SK-N-SH treated with all-trans-retinoic acid at 6 μM for 48 hours (cell line): Measurements from ENCODE around the gene ESRRA.

Source experiments
- ATAC-seq: fragments of 200-7000 bp; cut with Tn5 transposase; 3 replicates; pipeline ENCODE4 v1.9.1; 2020; ENCODE audit warnings: mild to moderate bottlenecking, moderate library complexity
- ARNTL ChIP-seq: fragments of 450-650 bp; formaldehyde crosslinking; IDR thresholded peaks from 2 replicates; pipeline ENCODE4 v1.5.0; 2020; ENCODE audit warnings: low read depth, mild to moderate bottlenecking, moderate library complexity, borderline replicate concordance
- BACH2 ChIP-seq: fragments of 250-450 bp; sonication (Bioruptor Pico); IDR thresholded peaks from 2 replicates; pipeline ENCODE4 v1.9.0; 2021; ENCODE audit warnings: mild to moderate bottlenecking, borderline replicate concordance
- GLIS3 ChIP-seq: fragments of 250-450 bp; sonication (Bioruptor Pico); IDR thresholded peaks from 2 replicates; pipeline ENCODE4 v1.5.0; 2020; ENCODE audit warnings: mild to moderate bottlenecking, moderate library complexity
- ISL1 ChIP-seq: fragments of 250-450 bp; sonication (Bioruptor Pico); IDR thresholded peaks from 2 replicates; pipeline ENCODE4 v2.1.2; 2022; ENCODE audit warnings: mild to moderate bottlenecking, moderate library complexity
- OSR1 ChIP-seq: fragments of 250-450 bp; sonication (Bioruptor Pico); IDR thresholded peaks from 2 replicates; pipeline ENCODE4 v1.8.0; 2022; ENCODE audit warnings: moderate library complexity, mild to moderate bottlenecking, inconsistent platforms
- POU6F1 ChIP-seq: fragments of 250-450 bp; sonication (Bioruptor Pico); IDR thresholded peaks from 2 replicates; pipeline ENCODE4 v1.8.0; 2021; ENCODE audit warnings: low read depth, mild to moderate bottlenecking, moderate library complexity, borderline replicate concordance
- PPARA ChIP-seq: fragments of 250-450 bp; sonication (Bioruptor Pico); IDR thresholded peaks from 2 replicates; pipeline ENCODE4 v1.5.0; 2020; ENCODE audit warnings: mild to moderate bottlenecking, borderline replicate concordance
- RARB ChIP-seq: fragments of 250-450 bp; sonication (Bioruptor Pico); IDR thresholded peaks from 2 replicates; pipeline ENCODE4 v1.8.0; 2021; ENCODE audit warnings: mild to moderate bottlenecking, moderate library complexity
- SNAI2 ChIP-seq: fragments of 250-450 bp; sonication (Bioruptor Pico); IDR thresholded peaks from 2 replicates; pipeline ENCODE4 v1.5.0; 2020; ENCODE audit warnings: mild to moderate bottlenecking, moderate library complexity
- TCF4 ChIP-seq: fragments of 250-450 bp; sonication (Bioruptor Pico); IDR thresholded peaks from 2 replicates; pipeline ENCODE4 v1.8.0; 2021; ENCODE audit warnings: mild to moderate bottlenecking, moderate library complexity, borderline replicate concordance
- TOX ChIP-seq: fragments of 250-450 bp; sonication (Bioruptor Pico); IDR thresholded peaks from 2 replicates; pipeline ENCODE4 v1.8.0; 2021; ENCODE audit warnings: mild to moderate bottlenecking, moderate library complexity, borderline replicate concordance
- TSHZ2 ChIP-seq: fragments of 250-450 bp; sonication (Bioruptor Pico); IDR thresholded peaks from 2 replicates; pipeline ENCODE4 v1.5.0; 2020; ENCODE audit warnings: mild to moderate bottlenecking, moderate library complexity
- ZC3H10 ChIP-seq: fragments of 250-450 bp; sonication (Bioruptor Pico); IDR thresholded peaks from 2 replicates; pipeline ENCODE4 v1.5.1; 2021; ENCODE audit warnings: mild to moderate bottlenecking, moderate library complexity
- ZFP3 ChIP-seq: fragments of 250-450 bp; sonication (Bioruptor Pico); IDR thresholded peaks from 2 replicates; pipeline ENCODE4 v1.5.0; 2020; ENCODE audit warnings: mild to moderate bottlenecking, moderate library complexity
- ZFP30 ChIP-seq: fragments of 450-650 bp; formaldehyde crosslinking; IDR thresholded peaks from 2 replicates; pipeline ENCODE4 v1.5.0; 2022; ENCODE audit warnings: mild to moderate bottlenecking, moderate library complexity
- ZNF565 ChIP-seq: fragments of 450-650 bp; formaldehyde crosslinking; conservative IDR thresholded peaks from 2 replicates; pipeline ENCODE4 v1.5.0; 2020; ENCODE audit warnings: low read depth, mild to moderate bottlenecking, moderate library complexity
- ZNF70 ChIP-seq: fragments of 450-650 bp; formaldehyde crosslinking; IDR thresholded peaks from 2 replicates; pipeline ENCODE4 v1.5.0; 2020; ENCODE audit warnings: mild to moderate bottlenecking, moderate library complexity
- ZNF8 ChIP-seq: fragments of 450-650 bp; formaldehyde crosslinking; IDR thresholded peaks from 2 replicates; pipeline ENCODE4 v1.5.0; 2020; ENCODE audit warnings: mild to moderate bottlenecking, moderate library complexity
- TF ChIP-seq, protein P1 (sequence below): fragments of 250-450 bp; sonication (Bioruptor Pico); IDR thresholded peaks from 2 replicates; pipeline ENCODE4 v1.8.0; 2020; ENCODE audit warnings: mild to moderate bottlenecking, moderate library complexity, borderline replicate concordance
- TF ChIP-seq, protein P2 (sequence below): fragments of 250-450 bp; sonication (Bioruptor Pico); IDR thresholded peaks from 2 replicates; pipeline ENCODE4 v1.5.1; 2021; ENCODE audit warnings: mild to moderate bottlenecking, moderate library complexity

The ESRRA gene

GRCh38 chr11:64285885-64286800 lies 19.2 kb upstream of the ESRRA start:
- ATAC-seq, result peak; percentile 23
- TF ChIP-seq OSR1 (CRISPR knock-in tag), result no peak

GRCh38 chr11:64286801-64287159 lies 18.5 kb upstream of the ESRRA start:
- TF ChIP-seq GLIS3 (CRISPR knock-in tag), result no peak
- TF ChIP-seq, all 23 proteins: peak for 0
- ATAC-seq, result no peak

DNA sequence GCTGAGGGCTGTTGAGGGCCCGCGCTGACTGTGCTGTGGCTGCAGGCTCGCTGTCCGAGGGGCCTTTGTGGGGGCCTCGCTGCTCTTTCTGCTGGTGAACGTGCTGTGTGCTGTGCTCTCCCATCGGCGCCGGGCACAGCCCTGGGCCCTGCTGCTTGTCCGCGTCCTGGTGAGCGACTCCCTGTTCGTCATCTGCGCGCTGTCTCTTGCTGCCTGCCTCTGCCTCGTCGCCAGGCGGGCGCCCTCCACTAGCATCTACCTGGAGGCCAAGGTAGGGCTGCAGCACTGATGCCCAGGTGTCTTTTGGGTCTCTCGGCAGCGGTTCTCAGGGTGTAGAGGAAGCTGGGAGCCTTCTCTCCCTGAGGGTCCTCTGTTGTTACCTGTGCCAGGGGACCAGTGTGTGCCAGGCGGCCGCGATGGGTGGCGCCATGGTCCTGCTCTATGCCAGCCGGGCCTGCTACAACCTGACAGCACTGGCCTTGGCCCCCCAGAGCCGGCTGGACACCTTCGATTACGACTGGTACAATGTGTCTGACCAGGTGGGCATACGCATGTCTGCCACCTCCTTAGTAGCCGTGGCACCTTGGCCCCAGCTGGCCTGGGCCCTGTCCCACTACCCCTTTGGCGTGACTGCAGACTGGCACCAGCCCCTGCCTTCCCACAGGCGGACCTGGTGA lies 17.5 kb upstream of the ESRRA start:
- TF ChIP-seq GLIS3 (CRISPR knock-in tag), result no peak
- TF ChIP-seq RARB, result no peak
- TF ChIP-seq ZFP30 (CRISPR knock-in tag), result no peak
- no peak for TF ChIP-seq ZNF8 (CRISPR knock-in tag)
- TF ChIP-seq TSHZ2, result no peak
- TF ChIP-seq TOX, result no peak
- no peak for TF ChIP-seq OSR1 (CRISPR knock-in tag)
- TF ChIP-seq ZNF70 (CRISPR knock-in tag), result no peak
- no peak for TF ChIP-seq PPARA (CRISPR knock-in tag)
- TF ChIP-seq, protein P1, sequence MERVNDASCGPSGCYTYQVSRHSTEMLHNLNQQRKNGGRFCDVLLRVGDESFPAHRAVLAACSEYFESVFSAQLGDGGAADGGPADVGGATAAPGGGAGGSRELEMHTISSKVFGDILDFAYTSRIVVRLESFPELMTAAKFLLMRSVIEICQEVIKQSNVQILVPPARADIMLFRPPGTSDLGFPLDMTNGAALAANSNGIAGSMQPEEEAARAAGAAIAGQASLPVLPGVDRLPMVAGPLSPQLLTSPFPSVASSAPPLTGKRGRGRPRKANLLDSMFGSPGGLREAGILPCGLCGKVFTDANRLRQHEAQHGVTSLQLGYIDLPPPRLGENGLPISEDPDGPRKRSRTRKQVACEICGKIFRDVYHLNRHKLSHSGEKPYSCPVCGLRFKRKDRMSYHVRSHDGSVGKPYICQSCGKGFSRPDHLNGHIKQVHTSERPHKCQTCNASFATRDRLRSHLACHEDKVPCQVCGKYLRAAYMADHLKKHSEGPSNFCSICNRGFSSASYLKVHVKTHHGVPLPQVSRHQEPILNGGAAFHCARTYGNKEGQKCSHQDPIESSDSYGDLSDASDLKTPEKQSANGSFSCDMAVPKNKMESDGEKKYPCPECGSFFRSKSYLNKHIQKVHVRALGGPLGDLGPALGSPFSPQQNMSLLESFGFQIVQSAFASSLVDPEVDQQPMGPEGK, result no peak
- TF ChIP-seq ZNF565 (CRISPR knock-in tag), result no peak
- no peak for TF ChIP-seq ARNTL (CRISPR knock-in tag)
- TF ChIP-seq ISL1 (CRISPR knock-in tag), result no peak
- TF ChIP-seq ZFP3, result no peak
- no peak for ATAC-seq

DNA sequence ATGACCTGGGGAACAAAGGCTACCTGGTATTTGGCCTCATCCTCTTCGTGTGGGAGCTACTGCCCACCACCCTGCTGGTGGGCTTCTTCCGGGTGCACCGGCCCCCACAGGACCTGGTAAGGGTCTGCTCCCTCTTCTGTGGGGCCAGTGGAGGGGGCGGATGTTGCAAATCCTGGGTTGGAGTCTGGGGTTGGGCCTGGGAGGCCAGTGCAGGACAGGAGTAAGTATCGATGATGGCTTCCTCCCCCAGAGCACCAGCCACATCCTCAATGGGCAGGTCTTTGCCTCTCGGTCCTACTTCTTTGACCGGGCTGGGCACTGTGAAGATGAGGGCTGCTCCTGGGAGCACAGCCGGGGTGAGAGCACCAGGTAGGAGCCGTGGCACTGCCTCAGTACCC lies 17.0 kb upstream of the ESRRA start:
- ATAC-seq, result no peak
- TF ChIP-seq ZFP3 (no peak), SNAI2 (CRISPR knock-in tag) (no peak), GLIS3 (CRISPR knock-in tag) (no peak), ZC3H10 (CRISPR knock-in tag) (no peak), ZNF70 (CRISPR knock-in tag) (no peak), ZNF8 (CRISPR knock-in tag) (no peak), TCF4 (CRISPR knock-in tag) (no peak)

GRCh38 chr11:64289002-64289564 lies 16.2 kb upstream of the ESRRA start:
- no peak for ATAC-seq
- TF ChIP-seq, protein P1, result no peak
- TF ChIP-seq POU6F1 (CRISPR knock-in tag) (no peak), BACH2 (CRISPR knock-in tag) (no peak)
- TF ChIP-seq, protein P2, sequence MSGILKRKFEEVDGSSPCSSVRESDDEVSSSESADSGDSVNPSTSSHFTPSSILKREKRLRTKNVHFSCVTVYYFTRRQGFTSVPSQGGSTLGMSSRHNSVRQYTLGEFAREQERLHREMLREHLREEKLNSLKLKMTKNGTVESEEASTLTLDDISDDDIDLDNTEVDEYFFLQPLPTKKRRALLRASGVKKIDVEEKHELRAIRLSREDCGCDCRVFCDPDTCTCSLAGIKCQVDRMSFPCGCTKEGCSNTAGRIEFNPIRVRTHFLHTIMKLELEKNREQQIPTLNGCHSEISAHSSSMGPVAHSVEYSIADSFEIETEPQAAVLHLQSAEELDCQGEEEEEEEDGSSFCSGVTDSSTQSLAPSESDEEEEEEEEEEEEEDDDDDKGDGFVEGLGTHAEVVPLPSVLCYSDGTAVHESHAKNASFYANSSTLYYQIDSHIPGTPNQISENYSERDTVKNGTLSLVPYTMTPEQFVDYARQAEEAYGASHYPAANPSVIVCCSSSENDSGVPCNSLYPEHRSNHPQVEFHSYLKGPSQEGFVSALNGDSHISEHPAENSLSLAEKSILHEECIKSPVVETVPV (CRISPR knock-in tag), result no peak
